ENCODE results near the gene RENBP.
"Not testable (repeated sequence)": the region's sequence is repeated elsewhere in the genome, so short reads cannot be mapped to it uniquely, and the experiment has no call there.

Gene RENBP

DNA sequence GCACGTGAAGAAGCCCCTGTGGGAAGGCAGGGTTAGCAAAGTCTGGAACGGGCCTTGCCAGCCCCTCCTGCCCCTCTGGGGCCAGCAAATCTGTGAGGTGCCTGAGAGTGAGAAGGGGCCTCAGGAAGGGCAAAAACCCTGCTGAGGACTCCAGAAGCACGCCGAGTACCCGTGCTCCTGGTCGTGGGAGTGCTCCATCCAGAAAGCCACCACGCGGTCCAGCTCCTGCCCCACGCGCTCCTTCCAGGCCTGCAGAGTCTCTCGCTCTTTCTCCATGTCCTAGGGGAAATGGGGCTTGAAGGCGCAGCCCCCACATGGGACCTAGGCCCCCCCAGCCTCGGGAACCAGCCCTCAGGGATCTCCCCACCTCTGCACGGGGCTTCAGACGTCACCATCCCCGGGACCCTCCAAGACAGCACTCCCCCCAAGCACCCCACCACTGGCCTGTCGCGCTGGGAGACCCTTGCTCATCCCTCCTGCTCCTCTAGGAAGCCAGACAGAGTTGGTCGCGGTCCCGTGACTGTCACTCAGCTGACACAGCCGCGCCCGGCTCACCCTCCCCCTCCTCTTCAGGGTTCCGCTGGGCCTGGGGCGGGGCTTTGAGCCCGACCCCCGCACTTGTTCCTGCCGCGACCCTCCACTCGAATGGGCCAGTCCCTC, at the start of gene RENBP:
TSS of gene RENBP (minus strand) at position 504 of the 660 bp plus-strand sequence. CDS start at position 471, 33 bp downstream.
- peak; percentile 47 for DNase-seq (ENCODE audit: low spot score)

DNA sequence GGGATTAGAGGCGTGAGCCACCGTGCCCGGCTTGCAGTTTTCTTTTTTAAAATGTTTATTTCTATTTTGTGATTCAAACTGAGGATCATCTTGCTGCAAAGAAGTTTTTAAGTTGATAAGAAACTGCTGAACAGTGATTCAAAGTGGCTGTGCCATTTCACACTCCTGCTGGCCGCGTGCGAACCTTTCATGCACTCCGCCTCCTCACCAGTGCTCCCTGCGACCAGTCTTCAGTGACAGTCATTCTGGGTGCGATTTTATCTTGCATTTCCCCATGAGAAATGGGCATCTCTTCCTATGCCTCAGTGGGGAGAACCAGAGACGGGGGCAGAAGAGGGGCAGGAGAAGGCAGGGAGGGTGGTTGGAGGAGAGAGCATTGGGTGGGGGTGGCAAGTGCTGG, 49.5 kb upstream of the RENBP start:
- no peak for DNase-seq (ENCODE audit: low spot score)

DNA sequence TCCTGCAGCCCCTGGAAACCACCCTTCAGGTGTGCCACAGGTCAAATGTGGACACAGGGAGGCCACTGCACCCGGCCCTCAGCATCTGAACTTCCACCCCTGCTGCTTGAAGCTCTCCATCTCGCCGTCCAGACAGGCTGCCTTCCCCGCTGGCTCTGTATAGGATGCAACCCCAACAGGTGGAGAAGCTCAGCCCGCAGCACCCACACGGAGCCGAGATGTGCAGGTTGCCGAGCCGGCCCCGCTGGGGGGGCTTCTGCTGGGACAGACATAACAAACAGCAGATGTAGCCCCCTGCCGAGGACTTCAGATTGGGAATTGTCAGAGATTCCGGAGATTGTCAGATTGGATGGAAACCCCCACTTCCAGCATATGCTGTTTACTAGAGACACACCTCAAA, 48.6 kb upstream of the RENBP start:
- DNase-seq (ENCODE audit: low spot score) = no peak

DNA sequence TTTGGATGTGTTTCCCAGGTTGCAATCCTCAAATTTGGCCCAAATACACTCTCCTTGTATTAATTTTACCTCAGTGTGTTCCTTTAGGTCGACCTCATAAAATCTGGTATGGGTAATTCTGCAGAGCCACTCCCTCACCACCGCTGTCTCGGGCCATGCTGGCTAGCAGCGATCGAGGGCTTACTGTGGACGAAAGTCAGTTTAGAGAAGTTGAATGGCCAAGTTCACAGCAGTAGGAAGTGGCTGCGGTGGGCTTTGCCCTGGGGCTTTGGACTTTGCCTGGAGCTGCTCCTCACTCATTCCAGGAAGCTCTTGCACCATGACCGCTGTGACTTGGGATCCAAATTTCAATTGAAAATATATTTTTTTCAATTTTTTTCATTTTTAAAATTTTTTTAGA, 47.7 kb upstream of the RENBP start:
- no peak for DNase-seq (ENCODE audit: low spot score)

- DNase-seq (ENCODE audit: low spot score) = no peak
Measured at GRCh38 chrX:153991013-153991580, 46.7 kb upstream of the RENBP start.

DNA sequence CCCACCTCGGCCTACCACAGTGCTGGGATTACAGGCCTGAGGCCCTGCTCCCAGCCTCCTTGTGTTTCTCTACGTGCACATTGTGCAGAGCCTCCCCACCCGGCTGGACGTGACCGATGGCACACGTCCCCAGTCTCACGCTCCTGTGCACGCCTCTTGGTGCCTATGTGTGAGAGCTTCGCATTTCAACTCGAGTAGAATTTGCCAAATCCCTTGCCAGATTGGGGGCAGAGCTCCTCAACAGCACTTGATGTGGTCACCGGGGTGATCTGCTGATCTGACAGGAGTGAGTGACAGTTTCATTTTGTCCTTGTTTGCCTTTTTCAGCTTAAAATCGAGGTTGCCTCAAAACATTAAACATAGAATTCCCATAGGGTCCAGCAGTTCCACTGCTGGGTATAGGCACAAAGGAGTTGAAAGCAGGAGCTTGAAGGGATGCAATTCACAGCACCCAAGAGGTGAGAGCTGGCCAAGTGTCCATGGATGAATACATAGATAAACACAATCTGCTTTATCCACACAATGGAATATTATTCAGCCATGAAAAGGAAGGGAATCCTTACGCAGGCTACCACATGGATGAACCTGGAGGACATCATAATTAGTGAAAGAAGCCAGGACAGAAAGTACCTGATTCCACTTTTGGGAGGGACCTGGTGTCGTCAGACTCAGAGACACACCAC, 45.7 kb upstream of the RENBP start:
- DNase-seq (ENCODE audit: low spot score) = no peak

DNA sequence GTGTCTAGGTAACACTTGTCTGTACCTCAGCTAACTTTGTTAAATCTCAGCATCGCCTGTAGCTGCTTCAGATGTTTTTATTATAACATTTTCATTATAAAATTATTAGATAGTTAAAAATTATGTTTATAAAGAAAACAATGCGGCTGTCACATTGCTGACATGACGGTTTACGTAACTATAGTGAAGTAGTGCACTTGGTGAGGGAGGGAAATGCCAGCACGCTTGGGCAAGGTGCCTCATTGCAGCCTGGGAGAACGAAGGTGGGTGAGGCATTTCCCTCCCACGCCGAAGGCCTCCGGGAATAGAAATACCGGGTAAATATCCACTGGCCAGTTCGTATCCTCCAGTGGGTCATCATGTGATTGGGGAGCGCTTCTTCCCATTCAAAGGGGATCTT, 44.0 kb upstream of the RENBP start:
- DNase-seq (ENCODE audit: low spot score) = no peak

DNA sequence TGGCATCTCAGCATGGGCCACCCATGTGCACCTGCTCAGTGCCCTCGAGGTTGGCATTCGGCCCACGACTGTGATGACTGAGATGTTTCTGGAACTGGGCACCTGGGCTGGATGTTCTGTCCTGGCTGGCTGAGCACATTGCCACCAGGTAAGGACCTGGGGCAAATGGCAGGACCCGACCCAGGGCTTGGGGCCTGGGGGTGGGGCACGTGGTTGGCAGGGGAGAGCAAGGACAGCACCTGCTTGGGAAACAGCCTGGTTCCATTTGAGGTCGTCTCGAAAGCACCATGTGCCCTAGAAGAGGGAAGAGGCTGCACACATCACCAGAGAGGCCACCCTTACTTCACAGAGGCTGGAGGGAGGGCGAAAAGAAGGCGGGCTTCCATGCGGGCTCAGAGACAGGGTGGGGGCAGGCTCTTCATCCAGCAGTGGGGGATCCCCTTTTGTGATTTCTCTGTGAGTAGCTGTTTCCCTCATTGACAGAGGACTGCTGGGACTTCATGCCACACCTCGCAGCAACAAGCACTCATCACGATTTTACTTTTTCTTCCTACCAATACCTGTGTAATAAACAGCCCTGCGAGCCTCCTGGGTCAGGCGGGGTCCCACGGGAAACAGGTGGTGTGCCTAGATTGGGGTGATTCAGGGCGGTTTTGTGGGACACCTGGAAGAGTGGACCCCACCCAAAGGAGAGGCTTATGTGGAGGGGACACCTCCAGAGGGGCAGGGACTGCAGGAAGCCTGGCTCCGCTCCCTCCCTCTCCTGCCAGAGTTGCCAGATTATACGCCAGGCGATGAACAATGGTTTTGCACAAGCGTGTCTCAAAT, 40.1 kb upstream of the RENBP start:
- no peak for DNase-seq (ENCODE audit: low spot score)

GRCh38 chrX:153983321-153983801, 38.9 kb upstream of the RENBP start:
- no peak for DNase-seq (ENCODE audit: low spot score)

- DNase-seq (ENCODE audit: low spot score) = peak; percentile 76
Measured at GRCh38 chrX:153981771-153982533, 37.5 kb upstream of the RENBP start.

DNA sequence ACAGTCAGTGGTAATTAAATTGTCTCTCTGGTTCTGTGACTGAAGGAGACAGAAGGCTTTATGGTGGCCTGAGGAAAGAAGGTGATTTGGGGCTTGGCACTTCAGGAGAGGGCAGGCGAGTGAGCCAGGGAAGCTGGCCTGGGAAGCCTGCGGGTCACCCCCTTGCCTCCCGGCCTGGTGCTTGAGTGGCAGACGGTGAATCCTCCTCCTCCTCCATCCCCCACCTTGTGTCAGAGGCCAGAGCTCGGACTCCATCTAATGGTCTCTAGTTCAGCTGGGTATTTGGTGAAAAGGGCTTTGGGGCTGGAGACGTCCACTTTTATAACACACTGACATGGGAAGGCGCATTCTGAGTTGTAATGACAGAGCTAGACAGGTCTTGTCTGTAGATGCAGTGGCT, 36.8 kb upstream of the RENBP start:
- DNase-seq (ENCODE audit: low spot score) = no peak

DNA sequence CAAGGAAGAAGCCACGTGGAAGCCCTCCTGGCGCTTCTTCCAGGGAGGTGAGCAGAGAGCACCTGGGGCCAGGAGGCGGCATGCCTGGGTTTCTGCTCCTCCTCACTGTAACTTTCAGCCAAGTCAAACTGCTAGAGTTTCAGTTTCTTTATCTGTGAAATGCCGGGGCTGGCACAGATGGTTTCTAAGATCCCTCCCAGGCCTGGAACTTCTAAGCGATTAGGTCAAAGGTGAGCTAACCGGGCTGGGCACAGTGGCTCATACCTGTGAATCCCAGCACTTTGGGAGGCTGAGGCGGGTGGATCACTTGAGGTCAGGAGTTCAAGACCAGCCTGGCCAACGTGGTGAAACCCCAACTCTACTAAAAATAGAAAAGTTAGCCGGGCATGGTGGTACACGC, 36.0 kb upstream of the RENBP start:
- not testable (repeated sequence) for DNase-seq (ENCODE audit: low spot score)

DNA sequence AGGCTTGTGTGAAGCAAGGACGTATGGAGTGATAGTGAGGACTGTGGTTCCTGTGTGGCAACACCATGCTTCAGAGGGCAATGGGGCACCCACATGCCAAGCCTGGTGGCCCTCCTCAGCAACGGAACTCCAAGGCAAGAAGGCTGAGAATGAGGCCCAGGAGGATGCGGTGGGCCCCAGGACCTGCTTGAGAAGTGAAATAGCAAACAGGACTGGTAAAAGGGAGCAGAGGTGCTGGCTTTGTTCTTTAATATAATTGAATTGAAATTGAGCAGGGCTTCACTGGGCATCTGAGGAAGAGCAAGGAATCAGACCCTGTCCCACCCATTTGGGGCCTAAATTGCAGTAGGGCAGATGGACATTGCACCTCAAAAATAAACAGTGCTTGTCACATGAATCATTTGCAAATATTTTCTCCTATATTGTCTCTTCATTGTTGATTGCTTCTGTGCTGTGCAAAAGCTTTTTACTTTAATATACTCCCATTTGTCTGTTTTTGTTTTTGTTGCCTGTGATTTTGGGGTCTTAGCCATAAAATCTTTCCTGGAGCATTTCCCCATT, 30.4 kb upstream of the RENBP start:
- DNase-seq (ENCODE audit: low spot score) = peak; percentile 1

- peak; percentile 3 for DNase-seq (ENCODE audit: low spot score)
Measured at GRCh38 chrX:153974003-153974725, 29.7 kb upstream of the RENBP start.

DNA sequence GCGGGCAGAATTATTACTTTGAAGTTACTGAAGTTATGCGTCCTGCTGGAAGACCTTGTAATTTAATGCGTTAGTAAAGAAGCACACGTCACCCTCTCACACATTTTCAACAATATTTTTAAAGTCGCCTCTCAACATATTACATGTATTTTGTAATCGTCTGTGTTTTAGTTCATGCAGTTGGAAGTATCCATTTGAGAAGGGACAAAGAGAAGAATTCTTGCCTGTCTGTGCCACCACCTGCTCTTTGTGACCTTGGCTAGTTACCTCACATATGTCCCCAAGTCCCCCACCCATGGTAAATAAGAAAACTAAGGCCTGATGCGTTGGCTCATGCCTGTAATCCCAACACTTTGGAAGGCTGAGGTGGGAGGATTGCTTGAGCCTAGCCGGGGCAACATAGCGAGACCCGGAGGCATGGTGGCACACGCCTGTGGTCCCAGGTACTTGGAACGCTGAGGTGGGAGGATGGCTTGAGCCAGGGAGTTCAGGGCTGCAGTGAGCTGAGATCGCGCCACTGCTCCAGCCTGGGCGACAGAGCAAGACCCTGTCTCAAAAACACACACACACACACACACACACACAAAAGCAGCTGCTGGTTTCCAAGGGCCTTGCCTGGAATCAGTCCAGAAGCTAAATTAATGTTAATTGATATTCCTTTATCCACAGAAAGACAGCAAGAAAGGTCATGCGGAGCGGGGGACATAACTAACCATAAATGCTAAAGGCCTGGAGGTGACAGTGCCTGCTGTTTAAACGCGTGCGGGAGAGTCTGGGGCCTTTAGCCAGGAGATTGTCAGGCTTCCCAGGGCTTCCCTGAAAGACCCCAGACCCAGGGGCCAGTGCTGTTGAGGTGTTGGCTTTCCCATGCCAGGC, 28.9 kb upstream of the RENBP start:
- DNase-seq (ENCODE audit: low spot score) = peak; percentile 1

DNA sequence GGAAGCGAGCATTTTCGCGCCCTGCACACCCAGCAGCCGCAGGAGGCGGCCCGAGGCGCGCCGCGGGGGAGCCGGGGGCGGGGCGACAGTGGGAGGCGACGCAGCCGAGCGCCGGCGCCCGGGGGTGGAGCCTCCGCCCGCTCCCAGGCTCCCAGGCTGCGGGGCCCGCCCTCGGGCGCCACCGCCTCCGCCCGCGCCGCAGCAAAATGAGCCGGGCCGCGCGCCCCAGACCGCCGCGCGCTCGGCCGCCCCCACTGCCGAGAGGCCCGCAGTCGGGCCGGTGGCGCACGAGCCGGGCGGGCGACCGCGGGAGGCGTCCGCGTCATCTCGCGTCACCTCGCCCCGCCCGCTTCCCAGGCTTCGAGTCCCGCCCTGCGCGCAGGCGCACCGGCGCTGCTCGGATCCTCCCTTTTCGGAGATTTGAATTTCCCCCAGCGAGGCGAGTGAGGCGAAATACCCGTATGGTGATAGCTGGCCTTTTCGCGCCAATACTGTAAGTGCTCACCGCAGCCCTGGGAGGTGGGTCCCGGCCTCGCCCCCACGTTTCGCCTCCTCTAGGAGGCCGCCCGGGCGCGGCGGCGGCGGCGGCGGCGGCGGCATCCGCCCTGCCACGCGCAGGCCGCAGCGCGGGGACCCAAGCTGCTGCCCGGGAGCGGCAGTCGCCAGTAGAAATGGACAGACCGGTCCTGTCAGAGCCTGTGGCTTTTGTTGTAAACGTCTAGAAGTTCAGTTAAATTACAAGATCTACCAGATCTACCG, 28.1 kb upstream of the RENBP start, which contains the start of gene TMEM187:
TSS of gene TMEM187 (plus strand) at position 387 of the 759 bp plus-strand sequence. CDS start 9,309 bp downstream, outside the sequence.
- peak; percentile 88 for DNase-seq (ENCODE audit: low spot score)

DNA sequence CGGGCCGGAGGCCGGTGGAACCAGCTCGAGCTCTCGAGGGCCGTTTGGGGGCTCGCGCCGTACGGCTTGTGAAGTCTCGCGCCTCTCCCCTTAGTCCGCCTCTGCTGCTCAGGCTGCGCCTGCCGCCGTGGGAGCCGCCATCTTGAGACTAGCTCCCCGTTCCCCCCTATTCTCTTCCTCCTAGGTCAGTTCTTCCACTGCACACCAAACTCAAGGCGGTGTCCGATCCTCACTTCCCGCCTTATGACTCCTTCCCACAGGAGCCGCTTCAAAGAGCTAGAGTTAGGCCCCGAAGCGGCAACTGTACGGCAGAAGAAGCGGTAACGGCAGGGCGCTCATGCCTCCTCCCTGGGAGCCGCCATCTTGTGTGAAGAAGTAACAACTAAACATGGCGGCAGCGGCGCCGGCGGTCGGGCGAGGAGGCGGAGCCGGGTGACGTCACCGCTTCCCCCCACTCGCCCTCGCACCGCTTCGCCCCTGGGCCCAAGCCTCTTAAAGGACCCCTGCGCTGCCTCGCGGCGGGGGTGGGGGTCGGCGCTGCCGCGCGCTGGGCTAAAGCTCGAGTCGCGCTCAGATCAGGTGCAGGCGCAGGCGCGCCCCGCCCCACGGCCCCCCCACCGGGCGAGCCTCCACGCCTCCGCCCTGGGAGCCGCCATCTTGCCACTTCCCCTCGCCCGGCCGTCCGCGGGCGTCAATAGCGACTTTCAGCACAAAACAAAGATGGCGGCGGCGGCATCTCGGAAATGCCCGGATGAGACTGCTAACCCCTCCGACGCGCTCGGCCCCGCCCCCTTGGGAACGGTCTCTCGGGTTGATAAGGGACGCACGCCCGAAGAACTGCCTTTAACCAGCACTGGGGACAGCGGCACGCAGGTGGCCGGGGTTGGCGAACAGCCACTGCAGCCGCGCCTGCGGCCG, 27.3 kb upstream of the RENBP start, which contains the start of gene HCFC1:
TSS of gene HCFC1 (minus strand) at position 369 of the 918 bp plus-strand sequence. CDS start 978 bp downstream, outside the sequence.
- DNase-seq (ENCODE audit: low spot score) = peak; percentile 94

- DNase-seq (ENCODE audit: low spot score) = peak; percentile 94
Measured at GRCh38 chrX:153971124-153971449, 26.6 kb upstream of the RENBP start.
